Suprapubic skin (tissue), 4 donors: ENCODE measurements around the gene HACD4.

Source experiments
- EP300 ChIP-seq: sonication (generic); formaldehyde crosslinking; IDR thresholded peaks from one replicate; pipeline ENCODE4 v1.6.1; 2017; ENCODE audit warnings: antibody characterized with exemption
- POLR2AphosphoS5 ChIP-seq, 3 donors: sonication (generic); formaldehyde crosslinking; IDR thresholded peaks; one replicate each; pipeline ENCODE4 v1.6.1; 2017; ENCODE audit warnings: antibody characterized with exemption in 3 of 3
- TF ChIP-seq, protein P1 (sequence below), 2 donors: fragments of 200-600 bp in 1 of 2; fragments of 450-650 bp in 1 of 2; sonication (generic) in 1 of 2; IDR thresholded peaks; one replicate each; pipeline ENCODE4 v1.5.1; 2016 to 2019; ENCODE audit warnings: antibody characterized with exemption in 2 of 2, mild to moderate bottlenecking in 1 of 2, moderate library complexity in 1 of 2

DNA sequence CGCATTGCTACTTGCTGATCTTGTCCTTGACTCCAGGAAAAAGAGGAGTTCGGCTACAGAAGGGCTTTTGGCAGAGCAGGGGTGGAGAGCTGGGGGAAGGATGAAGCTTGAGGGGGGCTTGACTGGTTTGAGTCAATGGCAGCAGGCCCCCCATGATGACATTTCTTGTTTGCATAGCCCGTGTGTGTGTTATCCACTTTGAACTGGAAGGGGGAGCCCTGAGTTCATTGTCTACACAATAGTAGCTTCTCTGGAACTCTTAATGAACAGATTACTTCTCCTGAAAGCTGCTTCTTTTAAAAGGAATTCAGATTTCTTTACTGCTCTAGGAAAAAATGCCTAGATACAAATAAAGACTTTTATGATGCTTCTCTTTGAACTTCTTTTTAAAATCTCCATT, 44.0 kb upstream of the HACD4 start:
- TF ChIP-seq EP300 (no peak), POLR2AphosphoS5 (IDR thresholded peaks at IDR 0.05) (no peak)
- TF ChIP-seq, protein P1, sequence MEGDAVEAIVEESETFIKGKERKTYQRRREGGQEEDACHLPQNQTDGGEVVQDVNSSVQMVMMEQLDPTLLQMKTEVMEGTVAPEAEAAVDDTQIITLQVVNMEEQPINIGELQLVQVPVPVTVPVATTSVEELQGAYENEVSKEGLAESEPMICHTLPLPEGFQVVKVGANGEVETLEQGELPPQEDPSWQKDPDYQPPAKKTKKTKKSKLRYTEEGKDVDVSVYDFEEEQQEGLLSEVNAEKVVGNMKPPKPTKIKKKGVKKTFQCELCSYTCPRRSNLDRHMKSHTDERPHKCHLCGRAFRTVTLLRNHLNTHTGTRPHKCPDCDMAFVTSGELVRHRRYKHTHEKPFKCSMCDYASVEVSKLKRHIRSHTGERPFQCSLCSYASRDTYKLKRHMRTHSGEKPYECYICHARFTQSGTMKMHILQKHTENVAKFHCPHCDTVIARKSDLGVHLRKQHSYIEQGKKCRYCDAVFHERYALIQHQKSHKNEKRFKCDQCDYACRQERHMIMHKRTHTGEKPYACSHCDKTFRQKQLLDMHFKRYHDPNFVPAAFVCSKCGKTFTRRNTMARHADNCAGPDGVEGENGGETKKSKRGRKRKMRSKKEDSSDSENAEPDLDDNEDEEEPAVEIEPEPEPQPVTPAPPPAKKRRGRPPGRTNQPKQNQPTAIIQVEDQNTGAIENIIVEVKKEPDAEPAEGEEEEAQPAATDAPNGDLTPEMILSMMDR (IDR thresholded peaks at IDR 0.05), result no peak
